Epithelial cell of esophagus (primary cell): ENCODE results near the gene SLC44A2.

Experiments used
- DNase-seq: peaks from one replicate; pipeline ENCODE4 v3.0.0; 2010; ENCODE audit warnings: low read depth
- H3K4me3 ChIP-seq: 2 replicates; pipeline ENCODE4 v1.5.1; 2011; ENCODE audit warnings: mild to moderate bottlenecking, low read length, control low read depth
- TF ChIP-seq, protein P1 (sequence below): IDR thresholded peaks from 2 replicates; pipeline ENCODE4 v1.5.1; 2011; ENCODE audit warnings: low read depth, mild to moderate bottlenecking, low read length, control low read depth, inconsistent platforms; ENCODE audit not compliant: insufficient read depth; ENCODE audit errors: missing control alignments

Gene SLC44A2

DNA sequence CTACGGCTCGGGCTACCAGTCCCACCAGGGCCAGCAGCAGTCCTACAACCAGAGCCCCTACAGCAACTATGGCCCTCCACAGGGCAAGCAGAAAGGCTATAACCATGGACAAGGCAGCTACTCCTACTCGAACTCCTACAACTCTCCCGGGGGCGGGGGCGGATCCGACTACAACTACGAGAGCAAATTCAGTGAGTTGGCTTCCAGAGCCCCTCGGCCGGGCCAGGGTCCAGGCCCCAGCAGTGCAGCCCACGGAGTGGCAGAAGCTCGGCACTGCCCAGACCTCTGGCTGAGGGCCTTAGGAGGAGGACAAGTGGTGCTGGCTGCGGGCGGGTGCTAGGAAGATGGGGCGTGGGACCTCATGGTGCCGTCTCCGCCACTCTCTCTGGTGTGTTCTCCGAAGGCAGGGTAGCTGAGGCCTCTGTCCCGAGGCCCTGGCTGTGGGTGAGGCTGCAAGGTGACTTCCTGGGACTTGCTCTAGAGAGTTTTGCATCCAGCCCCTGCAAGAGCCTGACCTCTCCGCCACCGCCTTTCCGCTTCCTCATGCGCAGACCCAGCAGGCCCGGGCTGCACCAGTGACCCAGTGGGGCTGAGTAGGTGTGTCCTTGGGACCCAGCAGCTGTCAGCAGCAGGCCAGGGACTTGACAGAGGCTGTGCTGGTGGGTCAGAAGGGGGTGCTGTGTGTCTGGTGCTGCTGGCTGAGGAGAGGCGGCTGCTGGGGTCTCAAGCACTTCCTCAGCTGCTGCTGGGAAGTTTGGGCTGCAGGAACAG is 62.4 kb downstream of the SLC44A2 start:
- TF ChIP-seq, protein P1, sequence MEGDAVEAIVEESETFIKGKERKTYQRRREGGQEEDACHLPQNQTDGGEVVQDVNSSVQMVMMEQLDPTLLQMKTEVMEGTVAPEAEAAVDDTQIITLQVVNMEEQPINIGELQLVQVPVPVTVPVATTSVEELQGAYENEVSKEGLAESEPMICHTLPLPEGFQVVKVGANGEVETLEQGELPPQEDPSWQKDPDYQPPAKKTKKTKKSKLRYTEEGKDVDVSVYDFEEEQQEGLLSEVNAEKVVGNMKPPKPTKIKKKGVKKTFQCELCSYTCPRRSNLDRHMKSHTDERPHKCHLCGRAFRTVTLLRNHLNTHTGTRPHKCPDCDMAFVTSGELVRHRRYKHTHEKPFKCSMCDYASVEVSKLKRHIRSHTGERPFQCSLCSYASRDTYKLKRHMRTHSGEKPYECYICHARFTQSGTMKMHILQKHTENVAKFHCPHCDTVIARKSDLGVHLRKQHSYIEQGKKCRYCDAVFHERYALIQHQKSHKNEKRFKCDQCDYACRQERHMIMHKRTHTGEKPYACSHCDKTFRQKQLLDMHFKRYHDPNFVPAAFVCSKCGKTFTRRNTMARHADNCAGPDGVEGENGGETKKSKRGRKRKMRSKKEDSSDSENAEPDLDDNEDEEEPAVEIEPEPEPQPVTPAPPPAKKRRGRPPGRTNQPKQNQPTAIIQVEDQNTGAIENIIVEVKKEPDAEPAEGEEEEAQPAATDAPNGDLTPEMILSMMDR, result no peak
- no peak for DNase-seq
- H3K4me3 ChIP-seq, result no peak overlapping the region

DNA sequence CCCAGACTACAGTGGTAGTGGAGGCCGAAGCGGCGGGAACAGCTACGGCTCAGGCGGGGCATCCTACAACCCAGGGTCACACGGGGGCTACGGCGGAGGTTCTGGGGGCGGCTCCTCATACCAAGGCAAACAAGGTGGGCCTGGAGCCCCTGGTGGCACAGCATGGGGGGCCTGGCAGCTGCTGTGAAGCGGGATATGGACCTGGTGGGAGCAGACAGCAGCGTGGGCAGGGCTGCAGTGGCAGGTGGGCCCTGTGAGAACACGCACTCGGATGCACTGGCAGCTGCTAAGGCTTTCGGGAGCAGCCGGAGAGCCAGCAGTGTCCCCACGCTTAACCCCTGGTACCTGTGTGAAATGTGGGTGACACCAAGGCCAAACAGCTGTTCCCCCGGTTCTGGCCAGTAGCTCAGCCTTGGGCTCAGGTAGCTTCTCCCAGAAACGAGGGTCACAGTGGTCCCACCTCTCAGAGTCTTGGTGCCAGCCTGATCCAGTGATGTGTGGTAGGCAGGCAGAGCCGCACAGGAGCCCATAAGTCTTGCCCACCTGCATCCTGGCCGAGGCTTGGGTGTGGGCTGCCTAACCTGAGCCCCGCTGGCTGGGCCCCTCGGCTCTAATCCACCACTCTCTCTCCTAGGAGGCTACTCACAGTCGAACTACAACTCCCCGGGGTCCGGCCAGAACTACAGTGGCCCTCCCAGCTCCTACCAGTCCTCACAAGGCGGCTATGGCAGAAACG is 63.4 kb downstream of the SLC44A2 start:
- TF ChIP-seq, protein P1, result no peak
- H3K4me3 ChIP-seq, result no peak overlapping the region
- DNase-seq, result no peak

- peak; percentile 36 for DNase-seq
- TF ChIP-seq, protein P1, result no peak
- no peak overlapping the region for H3K4me3 ChIP-seq
Observed at GRCh38 chr19:10690341-10690781, 65.0 kb downstream of the SLC44A2 start.

GRCh38 chr19:10691178-10691881 is 66.0 kb downstream of the SLC44A2 start:
- TF ChIP-seq, protein P1, result no peak
- no peak overlapping the region for H3K4me3 ChIP-seq
- no peak for DNase-seq

DNA sequence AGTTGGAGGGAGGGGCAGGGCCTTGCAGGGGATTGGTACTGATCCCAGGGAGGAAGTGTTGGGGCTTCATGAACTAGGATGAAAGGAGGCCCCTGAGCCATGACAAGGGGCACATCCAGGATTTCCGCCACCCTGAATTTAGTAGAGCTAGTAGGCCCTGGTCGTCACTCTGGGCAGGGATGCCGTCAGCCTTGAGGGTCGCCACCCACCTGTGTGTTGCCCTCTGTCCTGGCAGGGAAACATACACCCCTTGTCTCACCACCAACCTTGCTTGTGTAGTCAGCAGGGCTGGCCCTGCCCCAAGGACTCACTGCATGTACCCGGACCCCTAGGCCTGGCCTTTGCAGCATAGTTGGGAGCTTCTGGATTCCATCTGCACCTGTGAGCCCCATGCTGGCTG is 66.5 kb downstream of the SLC44A2 start:
- DNase-seq, result no peak
- H3K4me3 ChIP-seq, result no peak overlapping the region
- TF ChIP-seq, protein P1, result no peak

DNA sequence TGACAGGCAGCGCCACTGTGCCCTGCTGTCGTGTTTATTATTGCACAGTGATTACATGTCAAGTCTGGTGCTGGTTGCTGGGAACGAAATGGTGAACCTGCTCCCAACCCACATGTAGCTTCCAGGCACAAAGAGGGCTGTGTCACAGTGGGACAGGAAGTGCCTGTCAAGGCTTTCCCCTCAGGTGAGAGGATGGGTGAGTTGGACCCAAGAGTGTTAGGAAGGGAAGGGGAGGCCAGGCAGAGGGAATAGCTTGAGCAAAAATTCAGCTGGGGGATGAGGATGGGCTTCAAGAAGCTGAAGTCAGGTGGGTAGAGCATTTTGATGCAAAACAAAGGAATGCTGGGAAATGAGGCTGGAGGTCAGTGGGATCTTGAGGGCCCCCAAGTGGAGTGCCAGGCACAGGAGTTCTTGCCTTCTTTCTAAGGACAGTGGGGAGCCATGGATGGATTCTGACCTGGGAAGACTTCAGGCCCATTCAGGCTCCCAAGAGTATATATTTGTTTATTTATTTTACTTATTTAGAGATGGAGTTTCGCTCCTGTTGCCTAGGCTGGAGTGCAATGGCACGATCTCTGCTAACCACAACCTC is 67.4 kb downstream of the SLC44A2 start:
- H3K4me3 ChIP-seq, result no peak overlapping the region
- DNase-seq, result no peak
- TF ChIP-seq, protein P1, result no peak
